SK-N-SH treated with all-trans-retinoic acid at 6 μM for 48 hours (cell line): ENCODE data around the gene SCGB2B2.

ENCODE experiments used
- ESRRG ChIP-seq: fragments of 250-450 bp; sonication (Bioruptor Pico); IDR thresholded peaks from 2 replicates; pipeline ENCODE4 v1.6.1; 2021; ENCODE audit warnings: mild to moderate bottlenecking
- ISL1 ChIP-seq: fragments of 250-450 bp; sonication (Bioruptor Pico); IDR thresholded peaks from 2 replicates; pipeline ENCODE4 v2.1.2; 2022; ENCODE audit warnings: mild to moderate bottlenecking, moderate library complexity
- RARB ChIP-seq: fragments of 250-450 bp; sonication (Bioruptor Pico); IDR thresholded peaks from 2 replicates; pipeline ENCODE4 v1.8.0; 2021; ENCODE audit warnings: mild to moderate bottlenecking, moderate library complexity
- TOX ChIP-seq: fragments of 250-450 bp; sonication (Bioruptor Pico); IDR thresholded peaks from 2 replicates; pipeline ENCODE4 v1.8.0; 2021; ENCODE audit warnings: mild to moderate bottlenecking, moderate library complexity, borderline replicate concordance
- ZC3H10 ChIP-seq: fragments of 250-450 bp; sonication (Bioruptor Pico); IDR thresholded peaks from 2 replicates; pipeline ENCODE4 v1.5.1; 2021; ENCODE audit warnings: mild to moderate bottlenecking, moderate library complexity
- ZFP3 ChIP-seq: fragments of 250-450 bp; sonication (Bioruptor Pico); IDR thresholded peaks from 2 replicates; pipeline ENCODE4 v1.5.0; 2020; ENCODE audit warnings: mild to moderate bottlenecking, moderate library complexity
- TF ChIP-seq, protein P1 (sequence below): fragments of 250-450 bp; sonication (Bioruptor Pico); IDR thresholded peaks from 2 replicates; pipeline ENCODE4 v1.8.0; 2020; ENCODE audit warnings: mild to moderate bottlenecking, moderate library complexity, borderline replicate concordance
- TF ChIP-seq, protein P2 (sequence below): fragments of 250-450 bp; sonication (Bioruptor Pico); IDR thresholded peaks from 2 replicates; pipeline ENCODE4 v1.8.0; 2021; ENCODE audit warnings: low read depth, mild to moderate bottlenecking, moderate library complexity, borderline replicate concordance
- TF ChIP-seq, protein P3 (sequence below): fragments of 250-450 bp; sonication (Bioruptor Pico); IDR thresholded peaks from 2 replicates; pipeline ENCODE4 v1.5.1; 2020; ENCODE audit warnings: low read depth, mild to moderate bottlenecking, moderate library complexity

DNA sequence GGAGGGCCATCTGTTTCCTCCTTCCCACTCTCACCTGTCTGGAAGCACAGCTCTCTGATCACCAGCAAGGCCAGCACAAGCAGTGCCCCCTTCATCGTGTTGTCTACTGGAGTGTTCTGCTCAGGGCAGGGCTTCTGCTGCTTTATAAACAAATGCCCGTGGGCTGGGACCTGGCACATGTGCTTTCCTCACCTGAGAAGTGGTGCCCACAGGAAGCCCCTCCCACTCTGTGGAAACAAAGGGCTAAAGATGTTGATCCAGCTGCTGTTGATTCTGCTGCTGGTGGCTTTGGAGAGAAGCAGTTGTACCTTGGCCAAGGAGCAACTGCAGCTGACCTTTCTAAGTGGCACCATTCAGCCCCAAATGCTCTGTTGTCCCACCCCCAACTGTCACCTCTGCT is 30.7 kb upstream of the SCGB2B2 start:
- TF ChIP-seq ESRRG = no peak
- no peak for TF ChIP-seq RARB
- TF ChIP-seq, protein P1, sequence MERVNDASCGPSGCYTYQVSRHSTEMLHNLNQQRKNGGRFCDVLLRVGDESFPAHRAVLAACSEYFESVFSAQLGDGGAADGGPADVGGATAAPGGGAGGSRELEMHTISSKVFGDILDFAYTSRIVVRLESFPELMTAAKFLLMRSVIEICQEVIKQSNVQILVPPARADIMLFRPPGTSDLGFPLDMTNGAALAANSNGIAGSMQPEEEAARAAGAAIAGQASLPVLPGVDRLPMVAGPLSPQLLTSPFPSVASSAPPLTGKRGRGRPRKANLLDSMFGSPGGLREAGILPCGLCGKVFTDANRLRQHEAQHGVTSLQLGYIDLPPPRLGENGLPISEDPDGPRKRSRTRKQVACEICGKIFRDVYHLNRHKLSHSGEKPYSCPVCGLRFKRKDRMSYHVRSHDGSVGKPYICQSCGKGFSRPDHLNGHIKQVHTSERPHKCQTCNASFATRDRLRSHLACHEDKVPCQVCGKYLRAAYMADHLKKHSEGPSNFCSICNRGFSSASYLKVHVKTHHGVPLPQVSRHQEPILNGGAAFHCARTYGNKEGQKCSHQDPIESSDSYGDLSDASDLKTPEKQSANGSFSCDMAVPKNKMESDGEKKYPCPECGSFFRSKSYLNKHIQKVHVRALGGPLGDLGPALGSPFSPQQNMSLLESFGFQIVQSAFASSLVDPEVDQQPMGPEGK (CRISPR knock-in tag) = no peak
- no peak for TF ChIP-seq ISL1 (CRISPR knock-in tag)
- TF ChIP-seq, protein P2, sequence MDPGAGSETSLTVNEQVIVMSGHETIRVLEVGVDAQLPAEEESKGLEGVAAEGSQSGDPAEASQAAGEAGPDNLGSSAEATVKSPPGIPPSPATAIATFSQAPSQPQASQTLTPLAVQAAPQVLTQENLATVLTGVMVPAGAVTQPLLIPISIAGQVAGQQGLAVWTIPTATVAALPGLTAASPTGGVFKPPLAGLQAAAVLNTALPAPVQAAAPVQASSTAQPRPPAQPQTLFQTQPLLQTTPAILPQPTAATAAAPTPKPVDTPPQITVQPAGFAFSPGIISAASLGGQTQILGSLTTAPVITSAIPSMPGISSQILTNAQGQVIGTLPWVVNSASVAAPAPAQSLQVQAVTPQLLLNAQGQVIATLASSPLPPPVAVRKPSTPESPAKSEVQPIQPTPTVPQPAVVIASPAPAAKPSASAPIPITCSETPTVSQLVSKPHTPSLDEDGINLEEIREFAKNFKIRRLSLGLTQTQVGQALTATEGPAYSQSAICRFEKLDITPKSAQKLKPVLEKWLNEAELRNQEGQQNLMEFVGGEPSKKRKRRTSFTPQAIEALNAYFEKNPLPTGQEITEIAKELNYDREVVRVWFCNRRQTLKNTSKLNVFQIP = no peak
- TF ChIP-seq ZFP3 (CRISPR knock-in tag) = no peak
- TF ChIP-seq, protein P3, sequence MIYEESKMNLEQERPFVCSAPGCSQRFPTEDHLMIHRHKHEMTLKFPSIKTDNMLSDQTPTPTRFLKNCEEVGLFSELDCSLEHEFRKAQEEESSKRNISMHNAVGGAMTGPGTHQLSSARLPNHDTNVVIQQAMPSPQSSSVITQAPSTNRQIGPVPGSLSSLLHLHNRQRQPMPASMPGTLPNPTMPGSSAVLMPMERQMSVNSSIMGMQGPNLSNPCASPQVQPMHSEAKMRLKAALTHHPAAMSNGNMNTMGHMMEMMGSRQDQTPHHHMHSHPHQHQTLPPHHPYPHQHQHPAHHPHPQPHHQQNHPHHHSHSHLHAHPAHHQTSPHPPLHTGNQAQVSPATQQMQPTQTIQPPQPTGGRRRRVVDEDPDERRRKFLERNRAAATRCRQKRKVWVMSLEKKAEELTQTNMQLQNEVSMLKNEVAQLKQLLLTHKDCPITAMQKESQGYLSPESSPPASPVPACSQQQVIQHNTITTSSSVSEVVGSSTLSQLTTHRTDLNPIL = no peak
- TF ChIP-seq TOX (CRISPR knock-in tag) = no peak
- TF ChIP-seq ZC3H10 (CRISPR knock-in tag) = no peak
